GM21526 (cell line): ENCODE results near the gene TNFRSF9.
"Not testable (repeated sequence)": the region's sequence is repeated elsewhere in the genome, so short reads cannot be mapped to it uniquely, and the experiment has no call there.

Source experiments
- ATAC-seq: cut with Tn5 transposase; IDR thresholded peaks from one replicate; pipeline ENCODE4 v1.9.1; 2021; ENCODE audit warnings: moderate library complexity; ENCODE audit not compliant: unreplicated experiment, low FRiP score

Gene TNFRSF9

GRCh38 chr1:7961216-7962013 is 20.8 kb upstream of the TNFRSF9 start, which contains the start of gene PARK7:
Gene PARK7 (plus strand): TSS chr1:7961711. CDS start chr1:7962786, 1,075 bp downstream.
- peak; percentile 94 for ATAC-seq

- ATAC-seq: no peak
Measured at GRCh38 chr1:7960867-7961215, 20.2 kb upstream of the TNFRSF9 start.

- ATAC-seq: no peak
Measured at GRCh38 chr1:7960165-7960564, 19.5 kb upstream of the TNFRSF9 start.

- no peak for ATAC-seq
Measured at GRCh38 chr1:7956218-7957032, 15.8 kb upstream of the TNFRSF9 start.

GRCh38 chr1:7954683-7955082 is 14.0 kb upstream of the TNFRSF9 start:
- ATAC-seq: no peak

DNA sequence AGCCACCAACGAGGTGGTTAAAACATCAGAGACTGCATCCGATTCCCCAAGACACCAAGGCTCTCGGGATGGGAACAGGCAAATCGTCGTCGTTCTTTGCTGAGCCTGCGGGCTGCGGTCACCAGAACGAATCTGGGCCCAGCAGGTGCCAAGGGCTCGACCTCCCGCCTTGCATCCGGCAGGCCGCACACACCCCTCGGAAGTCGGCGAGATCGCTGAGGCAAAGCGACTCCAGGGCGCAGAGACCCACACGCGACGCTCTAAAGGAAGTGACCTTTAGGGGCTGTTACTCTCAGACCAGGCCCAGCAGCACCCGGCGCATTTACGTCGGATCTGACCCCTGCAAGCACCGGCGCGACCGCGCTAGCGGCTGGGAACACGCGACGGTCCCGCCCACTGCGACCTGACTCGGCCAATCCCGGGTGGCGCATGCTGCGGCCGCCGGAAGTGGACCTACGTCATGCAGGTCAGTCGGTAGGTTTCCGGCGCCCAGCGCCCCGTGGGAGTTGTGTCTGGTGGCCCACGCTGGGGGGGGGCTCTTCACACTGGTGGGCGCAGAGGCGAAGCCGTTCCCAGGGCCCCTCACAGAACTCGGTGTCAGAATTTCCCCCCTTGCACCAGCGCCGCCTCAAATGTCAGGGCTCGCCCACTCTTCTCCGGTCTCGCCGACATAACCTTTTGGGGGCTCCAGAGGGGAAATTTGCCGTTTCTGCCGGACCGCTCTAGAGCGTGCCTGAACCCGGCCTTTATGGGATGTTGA is 13.4 kb upstream of the TNFRSF9 start:
- ATAC-seq: peak; percentile 90

GRCh38 chr1:7952791-7953190 is 12.2 kb upstream of the TNFRSF9 start:
- not testable (repeated sequence) for ATAC-seq

GRCh38 chr1:7948960-7949359 is 8.3 kb upstream of the TNFRSF9 start:
- no peak for ATAC-seq

DNA sequence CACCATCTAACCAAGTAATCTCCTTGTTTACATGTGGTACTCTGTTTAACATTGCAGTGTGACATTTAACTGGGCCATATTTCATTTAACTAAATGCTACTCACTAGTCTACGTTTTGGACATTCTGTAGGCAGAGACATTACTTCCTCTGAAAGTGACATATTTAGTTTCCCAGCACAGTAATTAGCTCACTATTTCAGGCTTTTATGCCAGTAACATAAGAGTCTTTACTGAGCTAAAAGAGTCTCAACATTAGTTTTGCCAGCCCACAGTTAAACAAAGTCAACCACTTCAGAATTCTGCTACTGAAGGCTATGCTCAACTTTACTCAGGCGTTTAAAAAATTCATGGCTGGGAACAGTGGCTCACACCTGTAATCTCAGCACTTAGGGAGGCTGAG is 2.6 kb upstream of the TNFRSF9 start:
- ATAC-seq: no peak

DNA sequence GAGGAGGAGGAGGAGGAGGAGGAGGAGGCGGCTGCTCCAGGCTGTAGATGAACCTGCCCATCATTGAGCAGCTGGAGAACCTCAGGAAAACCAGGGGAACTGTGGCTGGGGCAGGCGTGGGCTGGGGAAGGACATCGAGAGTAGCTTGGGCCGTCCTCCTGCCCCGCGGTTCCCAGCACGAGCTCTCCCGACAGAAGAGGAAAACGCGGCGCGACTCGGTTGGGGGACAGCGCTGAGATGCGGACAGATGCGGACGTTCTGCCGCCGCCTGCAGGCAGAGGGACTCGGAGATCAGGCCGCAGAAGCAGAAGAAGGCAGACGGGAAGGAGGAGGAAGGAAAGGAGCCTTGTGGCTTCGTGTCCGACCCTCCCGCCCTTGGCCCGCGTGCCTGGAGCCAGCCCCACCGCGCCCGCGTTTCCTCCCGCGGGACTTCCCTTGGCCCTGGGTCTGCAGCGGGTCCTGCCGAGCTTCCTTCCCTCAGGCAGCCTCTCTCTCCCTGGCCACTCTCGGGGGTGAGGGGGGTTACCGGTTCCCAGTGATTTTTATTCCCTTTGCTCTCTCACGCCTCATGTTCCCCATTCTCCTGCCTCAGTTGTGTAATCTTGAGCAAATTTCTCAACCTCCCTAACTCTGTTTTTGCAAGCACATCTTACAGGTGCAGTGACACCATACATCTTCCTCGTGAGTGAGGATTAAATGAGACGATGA is 1.7 kb upstream of the TNFRSF9 start:
- ATAC-seq: no peak

DNA sequence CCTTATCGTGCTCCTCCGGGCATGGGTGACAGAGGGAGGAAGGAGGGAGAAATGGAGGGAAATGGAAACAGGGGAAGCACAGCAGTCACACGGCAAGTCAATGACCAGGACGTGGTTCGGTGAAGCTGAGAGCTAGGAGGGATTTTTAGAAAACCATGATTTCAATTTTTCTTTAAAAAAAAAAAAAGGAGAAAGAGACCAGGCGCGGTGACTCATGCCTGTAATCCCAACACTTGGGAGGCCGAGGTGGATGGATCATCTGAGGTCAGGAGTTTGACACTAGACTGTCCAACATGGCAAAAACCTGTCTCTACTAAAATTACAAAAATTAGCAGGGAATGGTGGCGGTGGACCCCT is 776 bp upstream of the TNFRSF9 start:
- ATAC-seq: no peak

DNA sequence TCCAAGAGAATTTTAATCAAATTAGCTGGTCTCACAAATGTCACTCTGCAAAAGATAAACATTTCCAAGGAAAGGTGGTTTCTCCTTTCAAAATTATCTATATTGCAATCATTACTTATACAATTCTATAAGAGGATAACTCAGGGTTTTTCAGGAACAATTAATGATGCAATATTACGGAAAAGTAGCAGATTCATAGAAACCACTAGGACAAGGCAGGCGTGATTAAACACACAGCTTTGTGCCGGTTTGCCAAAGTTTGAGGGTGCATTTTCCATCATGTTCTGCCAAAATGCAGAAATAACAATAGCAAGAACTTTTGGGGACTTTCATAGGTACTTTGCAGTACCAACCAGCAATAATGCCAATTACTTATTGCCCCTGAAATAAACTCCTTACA is 605 bp downstream of the TNFRSF9 start:
- ATAC-seq: no peak

DNA sequence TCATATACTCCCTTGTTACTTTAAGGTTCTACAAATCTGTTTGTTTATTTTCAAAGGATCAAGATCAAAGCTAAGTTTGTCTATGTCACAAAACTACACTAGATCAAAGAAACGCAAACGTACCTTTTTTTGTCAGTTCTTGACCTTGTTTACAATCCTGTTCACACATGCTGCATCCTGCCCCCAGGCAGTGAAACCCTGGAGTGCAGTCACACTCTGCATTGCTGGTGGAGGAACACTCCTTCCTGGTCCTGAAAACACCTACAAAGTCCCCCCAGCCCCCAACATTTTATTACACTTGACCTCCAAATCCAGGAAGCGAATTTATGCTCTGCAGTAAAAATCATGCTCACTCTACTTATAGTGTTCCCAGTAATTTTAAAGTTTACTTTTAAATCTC is 2.6 kb downstream of the TNFRSF9 start:
- no peak for ATAC-seq

DNA sequence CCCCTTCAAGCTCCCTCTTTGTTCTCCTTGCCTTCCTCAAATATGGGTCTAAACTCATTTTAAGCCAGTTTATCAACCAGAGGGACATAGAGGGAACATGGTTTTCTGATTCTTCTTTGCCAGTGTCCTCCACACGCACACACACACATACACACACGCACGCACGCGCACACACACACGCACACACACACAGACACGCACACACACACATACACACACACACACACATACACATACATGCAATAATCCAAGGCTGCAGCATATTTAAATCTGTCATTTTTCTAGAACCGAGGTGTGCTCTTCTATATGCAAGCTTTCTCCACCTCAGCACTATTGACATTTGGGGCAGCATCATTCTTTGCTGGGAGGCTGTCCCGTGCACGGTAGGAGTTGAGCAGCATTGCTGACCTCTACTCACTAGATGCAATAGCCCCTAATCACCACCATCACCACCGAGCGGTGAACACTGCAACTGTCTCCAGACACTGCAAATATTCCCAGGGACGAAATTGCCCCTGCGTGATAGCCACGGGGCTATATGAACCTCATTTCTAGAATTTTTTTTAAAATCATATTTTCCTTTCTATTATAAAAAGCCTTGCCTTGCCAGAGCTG is 8.0 kb downstream of the TNFRSF9 start:
- no peak for ATAC-seq

DNA sequence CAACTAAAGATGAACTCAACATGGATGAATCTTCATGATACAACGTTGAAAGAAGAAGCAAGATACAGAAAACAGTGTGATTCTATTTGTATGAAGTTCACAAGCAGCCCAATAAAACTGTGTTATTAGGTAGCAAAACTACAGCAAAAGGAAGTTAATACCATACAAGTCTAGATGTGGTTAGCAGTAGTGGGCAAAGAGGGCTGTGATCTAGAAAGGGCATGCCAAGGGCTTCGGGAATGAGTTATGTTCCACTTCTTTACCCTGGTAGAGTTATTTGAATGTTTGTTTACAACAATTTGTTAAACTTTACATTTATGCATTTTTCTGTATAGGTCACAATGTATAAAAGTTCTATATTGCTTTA is 9.2 kb downstream of the TNFRSF9 start:
- no peak for ATAC-seq

- no peak for ATAC-seq
Measured at GRCh38 chr1:7930645-7931445, 9.8 kb downstream of the TNFRSF9 start.

DNA sequence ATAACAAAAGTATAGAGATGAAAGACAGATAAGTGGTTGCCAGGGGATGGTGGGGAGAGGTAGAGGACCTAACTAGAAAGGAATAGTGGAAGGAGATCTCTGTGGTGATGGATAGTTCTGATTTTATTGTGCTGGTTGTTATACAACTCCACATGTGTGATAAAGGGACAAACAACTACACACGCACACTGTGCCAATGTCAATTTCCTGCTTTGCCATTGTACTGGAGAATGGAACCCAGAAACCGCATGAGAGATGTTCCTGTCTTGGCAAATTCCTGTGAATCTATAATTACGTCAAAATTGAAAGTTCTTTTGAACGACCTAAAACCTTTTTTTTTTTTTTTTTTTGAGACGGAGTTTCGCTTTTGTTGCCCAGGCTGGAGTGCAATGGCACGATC is 11.0 kb downstream of the TNFRSF9 start:
- no peak for ATAC-seq

DNA sequence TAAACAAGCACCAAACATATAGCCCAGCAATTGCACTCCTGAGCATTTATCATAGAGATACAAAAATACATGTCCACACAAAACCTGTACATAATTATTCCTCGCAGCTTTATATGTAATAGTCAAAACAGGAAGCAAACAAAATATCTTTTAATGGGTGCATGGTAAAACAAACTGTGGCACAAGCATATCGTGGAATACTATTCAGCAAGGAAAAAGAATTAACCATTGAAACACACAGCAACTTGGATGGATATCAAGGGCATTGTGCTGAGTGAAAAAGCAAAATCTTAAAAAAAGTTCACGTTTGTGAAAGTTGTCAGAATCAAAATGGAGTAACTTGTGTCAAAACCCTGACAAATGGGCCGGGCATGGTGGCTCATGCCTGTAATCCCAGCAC is 12.4 kb downstream of the TNFRSF9 start:
- no peak for ATAC-seq

DNA sequence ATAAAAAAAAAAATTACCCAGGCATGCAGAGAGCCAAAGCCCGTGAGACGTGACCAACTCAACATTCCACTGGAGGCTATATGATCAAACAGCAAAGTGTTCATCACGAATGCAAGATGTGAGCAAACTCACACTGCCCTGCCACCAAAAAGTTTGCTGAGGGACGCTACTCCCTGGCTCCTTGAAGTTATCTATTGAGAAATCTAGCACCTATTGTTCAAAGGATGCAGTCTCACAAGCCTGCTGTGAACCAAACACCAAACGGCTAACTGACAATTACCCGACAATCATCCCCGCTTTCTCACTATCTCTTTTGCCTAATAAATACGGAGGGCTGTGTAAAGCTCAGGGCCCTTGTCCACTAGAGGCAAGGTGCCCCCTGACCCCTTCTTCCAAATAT is 13.6 kb downstream of the TNFRSF9 start:
- ATAC-seq: not testable (repeated sequence)
